Suprapubic skin (tissue), 4 donors: ENCODE results near the gene MON1A. TPM values are rescaled to one million over a fixed set of nuclear protein-coding genes. Genes with fewer than 3 reads are reported as not detected.

ENCODE experiments used
- DNase-seq, 2 donors: peaks; one replicate each; pipeline ENCODE4 v3.0.0-alpha.2; 2019; ENCODE audit warnings: low spot score in 2 of 2
- H3K27ac ChIP-seq: fragments of 200-600 bp; sonication (generic); one replicate; pipeline ENCODE4 v1.5.1; 2019
- H3K27me3 ChIP-seq: fragments of 200-600 bp; sonication (generic); one replicate; pipeline ENCODE4 v1.5.1; 2019
- H3K36me3 ChIP-seq: fragments of 200-600 bp; sonication (generic); one replicate; pipeline ENCODE4 v1.5.1; 2019
- H3K4me1 ChIP-seq: fragments of 200-600 bp; sonication (generic); one replicate; pipeline ENCODE4 v1.5.1; 2019
- H3K4me3 ChIP-seq: fragments of 200-600 bp; sonication (generic); one replicate; pipeline ENCODE4 v1.5.1; 2019; ENCODE audit warnings: mild to moderate bottlenecking
- H3K9me3 ChIP-seq: fragments of 200-600 bp; sonication (generic); one replicate; pipeline ENCODE4 v1.5.1; 2019
- EP300 ChIP-seq: sonication (generic); formaldehyde crosslinking; IDR thresholded peaks from one replicate; pipeline ENCODE4 v1.6.1; 2017; ENCODE audit warnings: antibody characterized with exemption
- POLR2A ChIP-seq, 2 donors: fragments of 450-650 bp; IDR thresholded peaks; one replicate each; pipeline ENCODE4 v1.6.1; 2017; ENCODE audit warnings: antibody characterized with exemption in 2 of 2, mild to moderate bottlenecking in 2 of 2, moderate library complexity in 2 of 2
- POLR2AphosphoS5 ChIP-seq, 3 donors: sonication (generic); formaldehyde crosslinking; IDR thresholded peaks; one replicate each; pipeline ENCODE4 v1.6.1; 2017; ENCODE audit warnings: antibody characterized with exemption in 3 of 3
- WGBS: methylation state at CpG from one replicate; pipeline ENCODE4 v1.1.5; 2018; 5-methylcytosine and 5-hydroxymethylcytosine counted together
- total RNA-seq, 4 donors: library from RNA; depleted of rRNA; stranded (reverse); fragments of >200 nt; gene quantifications; one replicate each; pipeline ENCODE4 v1.1.0, GENCODE V29; 2016
- TF ChIP-seq, protein P1 (sequence below), 2 donors: fragments of 200-600 bp in 1 of 2; fragments of 450-650 bp in 1 of 2; sonication (generic) in 1 of 2; IDR thresholded peaks; one replicate each; pipeline ENCODE4 v1.5.1; 2016 to 2019; ENCODE audit warnings: antibody characterized with exemption in 2 of 2, mild to moderate bottlenecking in 1 of 2, moderate library complexity in 1 of 2

The MON1A gene
- total RNA-seq, 4 donors from 2014 or later: 6.2 to 15.6 (median 11.9) TPM

DNA sequence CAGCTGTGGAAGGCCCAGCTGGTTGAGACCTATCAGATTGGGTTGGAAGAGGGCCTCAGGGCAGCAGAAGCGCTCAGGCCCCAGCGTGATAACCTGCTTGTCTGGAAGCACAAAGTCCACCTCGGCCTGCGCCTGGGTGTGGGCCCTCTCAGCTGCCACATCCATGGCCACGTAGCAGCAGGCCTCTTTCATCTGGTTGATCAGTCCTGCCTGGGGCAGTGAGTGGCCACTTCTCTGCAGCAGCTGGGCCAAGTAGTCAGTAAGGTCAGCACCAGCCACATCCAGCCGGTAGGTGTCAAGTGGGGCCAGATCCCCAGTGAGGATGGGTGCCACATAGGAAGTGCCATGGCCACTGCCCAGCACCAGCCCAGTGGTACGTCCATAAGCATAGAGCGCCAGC lies 56.0 kb downstream of the MON1A start:
- DNase-seq: no peak
- 85% methylated on average over 5 of the region's 8 CpGs for WGBS
- H3K27ac ChIP-seq: no peak overlapping the region
- no peaks in the 10 kb centered on the region for H3K36me3 ChIP-seq
- peaks cover 18% of the 10 kb centered on the region for H3K27me3 ChIP-seq
- peaks cover 19% of the 10 kb centered on the region for H3K4me1 ChIP-seq
- no peak overlapping the region for H3K4me3 ChIP-seq
- no peaks in the 10 kb centered on the region for H3K9me3 ChIP-seq
- TF ChIP-seq, protein P1, sequence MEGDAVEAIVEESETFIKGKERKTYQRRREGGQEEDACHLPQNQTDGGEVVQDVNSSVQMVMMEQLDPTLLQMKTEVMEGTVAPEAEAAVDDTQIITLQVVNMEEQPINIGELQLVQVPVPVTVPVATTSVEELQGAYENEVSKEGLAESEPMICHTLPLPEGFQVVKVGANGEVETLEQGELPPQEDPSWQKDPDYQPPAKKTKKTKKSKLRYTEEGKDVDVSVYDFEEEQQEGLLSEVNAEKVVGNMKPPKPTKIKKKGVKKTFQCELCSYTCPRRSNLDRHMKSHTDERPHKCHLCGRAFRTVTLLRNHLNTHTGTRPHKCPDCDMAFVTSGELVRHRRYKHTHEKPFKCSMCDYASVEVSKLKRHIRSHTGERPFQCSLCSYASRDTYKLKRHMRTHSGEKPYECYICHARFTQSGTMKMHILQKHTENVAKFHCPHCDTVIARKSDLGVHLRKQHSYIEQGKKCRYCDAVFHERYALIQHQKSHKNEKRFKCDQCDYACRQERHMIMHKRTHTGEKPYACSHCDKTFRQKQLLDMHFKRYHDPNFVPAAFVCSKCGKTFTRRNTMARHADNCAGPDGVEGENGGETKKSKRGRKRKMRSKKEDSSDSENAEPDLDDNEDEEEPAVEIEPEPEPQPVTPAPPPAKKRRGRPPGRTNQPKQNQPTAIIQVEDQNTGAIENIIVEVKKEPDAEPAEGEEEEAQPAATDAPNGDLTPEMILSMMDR (IDR thresholded peaks at IDR 0.05): no peak
- TF ChIP-seq EP300: no peak
- no peak for TF ChIP-seq POLR2AphosphoS5 (IDR thresholded peaks at IDR 0.05)
- no peak for TF ChIP-seq POLR2A (IDR thresholded peaks at IDR 0.05)

DNA sequence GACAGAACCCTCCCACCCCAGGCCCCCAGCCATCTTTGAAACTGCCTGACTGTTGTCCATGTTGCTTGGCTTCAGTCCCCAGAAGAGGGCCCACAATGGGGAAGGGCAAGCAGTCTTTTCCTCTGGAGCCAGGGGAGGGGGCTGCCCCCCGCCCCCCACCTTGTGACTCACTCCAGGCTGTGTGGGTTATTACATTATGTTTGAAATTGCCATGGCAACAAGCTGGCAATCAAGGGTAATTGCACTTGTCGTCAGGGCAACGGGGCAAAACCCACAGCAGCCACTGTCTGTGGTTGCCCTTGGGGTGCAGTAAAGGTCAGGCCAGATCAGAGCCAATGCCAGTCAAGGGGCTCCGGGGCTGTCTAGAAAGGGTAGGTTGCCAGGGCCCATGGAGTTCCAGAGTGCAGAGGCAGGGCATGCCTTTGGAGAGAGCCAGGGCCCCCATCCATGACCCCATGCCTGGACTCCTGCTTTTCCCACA lies 56.8 kb downstream of the MON1A start:
- Histone ChIP-seq H3K27ac (no peak overlapping the region), H3K27me3 (peaks cover 26% of the 10 kb centered on the region), H3K4me1 (peaks cover 19% of the 10 kb centered on the region), H3K9me3 (no peaks in the 10 kb centered on the region), H3K4me3 (no peak overlapping the region), H3K36me3 (no peaks in the 10 kb centered on the region)
- TF ChIP-seq EP300 (no peak), POLR2A (IDR thresholded peaks at IDR 0.05) (no peak), POLR2AphosphoS5 (IDR thresholded peaks at IDR 0.05) (no peak)
- TF ChIP-seq, protein P1 (IDR thresholded peaks at IDR 0.05): no peak
- WGBS: 67% methylated on average over 3 of the region's 4 CpGs
- no peak for DNase-seq

DNA sequence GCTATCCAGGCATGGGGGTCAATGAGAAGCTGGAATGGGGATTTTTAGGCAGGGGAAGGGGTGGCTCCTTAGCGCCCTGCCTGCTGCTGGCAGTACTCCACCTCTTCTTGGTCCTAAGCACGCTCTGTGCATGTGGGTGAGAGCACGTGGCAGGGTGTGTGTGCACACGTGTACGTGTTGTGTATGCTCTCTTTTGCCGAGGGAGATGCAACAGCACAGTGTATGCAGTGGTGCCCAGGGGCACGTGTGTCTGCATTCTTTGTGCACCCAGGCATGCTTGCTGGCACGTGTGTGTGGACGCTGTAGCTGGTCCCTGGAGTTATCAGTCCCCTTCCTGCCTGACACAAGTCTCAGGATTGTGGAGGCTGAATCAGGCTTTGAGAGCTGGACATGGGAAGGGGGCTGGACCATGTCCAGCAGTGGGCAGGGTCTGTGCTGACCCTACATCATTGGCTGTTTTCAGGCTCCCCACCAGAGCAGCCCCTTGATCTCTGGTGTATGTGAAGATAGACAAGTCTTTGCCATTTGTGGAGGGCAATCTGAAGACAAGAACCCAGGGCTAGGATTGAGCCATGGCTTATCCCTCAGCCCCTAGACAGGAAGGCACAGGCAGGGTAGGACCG lies 58.0 kb downstream of the MON1A start:
- Histone ChIP-seq H3K9me3 (no peaks in the 10 kb centered on the region), H3K4me3 (no peak overlapping the region), H3K27ac (no peak overlapping the region), H3K4me1 (peaks cover 19% of the 10 kb centered on the region), H3K36me3 (no peaks in the 10 kb centered on the region), H3K27me3 (peaks cover 35% of the 10 kb centered on the region)
- TF ChIP-seq, protein P1 (IDR thresholded peaks at IDR 0.05): no peak
- no peak for TF ChIP-seq POLR2AphosphoS5 (IDR thresholded peaks at IDR 0.05)
- TF ChIP-seq EP300: no peak
- TF ChIP-seq POLR2A (IDR thresholded peaks at IDR 0.05): no peak
- 20% methylated on average over 1 of the region's 10 CpGs for WGBS
- DNase-seq: no peak

DNA sequence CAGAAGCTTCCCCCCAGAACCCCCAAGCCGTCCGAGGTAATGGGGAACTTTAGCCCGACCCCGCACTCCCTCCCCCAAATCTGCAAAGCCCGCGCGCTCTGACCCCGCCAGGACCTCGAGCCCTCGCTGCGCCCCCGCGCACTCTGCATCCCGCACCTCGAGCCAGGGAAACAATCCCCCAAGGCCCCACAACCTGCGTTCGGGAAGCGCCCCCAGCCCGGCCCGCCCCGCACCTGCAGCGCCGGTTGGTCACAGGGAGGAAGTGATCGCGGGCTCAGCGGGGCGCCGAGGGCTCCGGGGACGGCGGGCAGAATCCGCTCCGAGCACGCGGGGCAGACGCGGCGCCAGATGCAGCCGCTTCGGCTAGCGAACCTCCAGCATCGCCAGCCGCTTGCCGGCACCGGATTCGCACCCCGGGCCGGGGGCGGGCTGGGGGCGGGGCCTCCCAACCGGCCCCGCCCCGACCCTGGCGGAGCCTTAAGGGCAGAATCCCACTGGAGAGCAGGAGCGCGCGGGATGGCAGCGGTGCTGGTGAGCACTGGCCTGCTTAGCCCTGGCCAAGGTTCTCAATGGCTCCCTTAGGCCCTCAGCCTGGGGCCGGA lies 60.0 kb downstream of the MON1A start, which contains the start of gene CAMKV:
Gene CAMKV, minus strand, starts transcription at position 382 of the 602 bp plus-strand sequence. CDS start 7,518 bp downstream, outside the sequence.
- H3K4me3 ChIP-seq: peak within 1 kb of the TSS; percentile 43
- H3K36me3 ChIP-seq: no peaks in the 10 kb centered on the region
- peaks cover 19% of the 10 kb centered on the region for H3K4me1 ChIP-seq
- H3K27ac ChIP-seq: no peak within 1 kb of the TSS
- no peak for TF ChIP-seq POLR2AphosphoS5 (IDR thresholded peaks at IDR 0.05)
- TF ChIP-seq, protein P1 (IDR thresholded peaks at IDR 0.05): no peak
- TF ChIP-seq EP300: no peak
- TF ChIP-seq POLR2A (IDR thresholded peaks at IDR 0.05): no peak
- no peak for DNase-seq
- H3K9me3 ChIP-seq: no peaks in the 10 kb centered on the region
- H3K27me3 ChIP-seq: peaks cover 42% of the 10 kb centered on the region
- 7% methylated on average over 11 of the region's 59 CpGs for WGBS

DNA sequence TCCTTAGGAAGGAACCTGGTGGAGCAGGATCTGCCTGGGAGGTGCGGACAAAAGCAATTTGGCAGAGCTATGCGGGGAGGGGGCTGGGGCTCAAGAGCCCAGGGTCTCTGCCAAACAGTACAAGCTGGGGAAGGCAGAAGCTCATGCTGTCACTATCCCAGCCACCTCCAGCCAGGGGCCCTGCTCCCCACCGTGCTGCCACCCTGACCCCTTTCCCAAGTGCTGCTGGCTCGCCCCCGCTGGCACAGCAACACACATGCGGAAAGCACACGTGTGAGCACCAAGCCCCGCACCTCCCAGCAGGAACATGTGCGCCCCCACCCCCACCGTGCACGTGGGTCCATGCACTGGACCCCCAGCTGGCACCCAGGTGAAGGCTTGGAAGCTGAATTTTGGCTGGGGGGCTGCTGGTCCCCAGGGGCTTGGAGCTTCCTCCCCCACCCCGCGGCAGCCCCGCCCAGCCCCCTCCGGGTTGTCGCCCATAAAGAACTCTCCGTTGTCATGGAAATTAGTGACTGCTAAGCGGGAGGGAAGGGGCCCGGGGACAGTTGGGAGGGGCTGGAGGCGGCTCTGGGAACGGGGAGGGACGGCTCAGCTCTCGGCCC lies 60.6 kb downstream of the MON1A start:
- WGBS: 2% methylated on average over 14 of the region's 23 CpGs
- Histone ChIP-seq H3K4me1 (peaks cover 19% of the 10 kb centered on the region), H3K27me3 (peaks cover 48% of the 10 kb centered on the region)

More for the DNA sequence above, 60.6 kb downstream of the MON1A start:
- H3K36me3 ChIP-seq: no peaks in the 10 kb centered on the region
- DNase-seq: no peak
- no peak for TF ChIP-seq POLR2A (IDR thresholded peaks at IDR 0.05)
- TF ChIP-seq EP300: no peak
- no peak for TF ChIP-seq POLR2AphosphoS5 (IDR thresholded peaks at IDR 0.05)
- TF ChIP-seq, protein P1 (IDR thresholded peaks at IDR 0.05): no peak
- peak overlapping the region; percentile 43 for H3K4me3 ChIP-seq
- no peaks in the 10 kb centered on the region for H3K9me3 ChIP-seq
- no peak overlapping the region for H3K27ac ChIP-seq
